COLO829 (cell line): Measurements from ENCODE around the gene MAP3K20.
"Not testable (repeated sequence)": the region's sequence is repeated elsewhere in the genome, so short reads cannot be mapped to it uniquely, and the experiment has no call there.

ENCODE experiments used
- DNase-seq: peaks from one replicate; pipeline ENCODE4 v3.0.0; 2012; ENCODE audit warnings: low spot score

Gene MAP3K20

DNA sequence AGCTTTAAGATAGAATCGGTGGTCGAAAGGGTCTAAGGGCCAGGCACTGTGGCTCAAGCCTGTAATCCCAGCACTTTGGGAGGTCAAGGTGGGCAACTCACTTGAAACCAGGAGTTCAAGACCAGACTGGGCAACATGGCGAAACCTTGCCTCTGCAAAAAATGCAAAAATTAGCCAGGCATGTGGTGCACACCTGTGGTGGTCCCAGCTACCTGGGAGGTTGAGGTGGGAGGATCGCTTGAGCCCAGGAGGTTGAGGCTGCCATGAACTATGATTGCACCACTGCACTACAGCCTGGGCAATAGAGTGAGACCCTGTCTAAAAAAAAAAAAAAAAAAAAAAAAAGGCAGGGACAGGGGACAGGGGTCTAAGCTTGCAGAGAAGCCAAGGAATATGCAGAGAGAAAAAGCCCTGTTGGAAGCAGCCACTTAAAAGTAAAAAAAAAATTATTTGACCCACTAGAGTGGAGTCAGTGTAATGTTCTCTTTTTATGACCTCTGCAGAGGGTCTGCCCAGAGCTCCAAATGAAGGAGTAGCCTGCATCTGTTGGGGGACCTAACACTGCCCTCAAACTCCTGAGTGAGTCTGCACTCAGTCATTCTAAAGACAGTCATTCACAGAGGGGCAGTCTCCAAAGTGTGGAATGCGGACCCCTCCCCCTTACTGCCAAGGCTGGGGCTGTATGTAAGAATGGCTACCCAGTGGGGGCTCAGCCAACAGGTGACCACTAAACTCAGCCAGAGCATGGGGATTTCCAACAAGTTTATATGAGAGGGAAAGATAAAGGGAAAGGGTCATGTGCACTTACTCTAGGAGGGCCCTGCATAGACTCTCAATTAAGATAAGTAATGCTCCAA lies 160.5 kb downstream of the MAP3K20 start:
- DNase-seq = no peak

DNA sequence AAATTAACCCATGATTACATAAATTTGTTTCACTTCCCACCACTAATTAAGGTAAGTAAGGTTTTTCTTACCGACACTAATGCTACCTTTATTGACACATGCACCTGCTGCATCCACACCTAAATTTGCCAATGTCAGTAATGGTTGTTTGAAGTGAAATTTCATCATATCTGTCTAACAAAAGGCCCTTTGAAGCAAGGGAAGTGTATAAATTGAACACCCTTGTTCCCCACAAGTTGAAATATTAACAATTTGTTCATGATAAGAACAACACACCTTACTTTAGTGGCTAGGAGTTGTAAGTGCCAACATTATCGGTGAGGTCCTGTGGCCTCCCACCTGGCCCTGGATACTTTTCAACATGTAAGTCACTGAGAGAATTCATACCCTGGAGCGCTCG lies 162.7 kb downstream of the MAP3K20 start:
- no peak for DNase-seq

DNA sequence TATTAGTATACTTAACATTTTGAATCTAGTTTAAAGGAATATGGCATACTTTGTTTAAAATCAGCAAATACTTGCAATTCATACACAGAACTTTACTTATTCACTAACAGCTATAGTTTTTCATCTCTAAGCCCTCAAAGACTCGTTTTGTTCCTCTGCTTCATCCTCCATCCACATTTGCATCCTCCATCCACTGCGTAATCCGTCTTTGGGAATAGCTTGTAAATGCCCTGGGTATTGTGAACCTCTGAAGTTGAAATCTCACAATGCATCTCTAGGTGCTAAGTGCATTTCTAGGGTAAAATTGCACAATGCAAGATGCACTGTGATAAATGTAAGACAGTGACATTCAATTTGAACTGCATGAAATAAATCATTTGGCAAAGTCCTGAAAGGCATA lies 163.2 kb downstream of the MAP3K20 start:
- DNase-seq = no peak

DNA sequence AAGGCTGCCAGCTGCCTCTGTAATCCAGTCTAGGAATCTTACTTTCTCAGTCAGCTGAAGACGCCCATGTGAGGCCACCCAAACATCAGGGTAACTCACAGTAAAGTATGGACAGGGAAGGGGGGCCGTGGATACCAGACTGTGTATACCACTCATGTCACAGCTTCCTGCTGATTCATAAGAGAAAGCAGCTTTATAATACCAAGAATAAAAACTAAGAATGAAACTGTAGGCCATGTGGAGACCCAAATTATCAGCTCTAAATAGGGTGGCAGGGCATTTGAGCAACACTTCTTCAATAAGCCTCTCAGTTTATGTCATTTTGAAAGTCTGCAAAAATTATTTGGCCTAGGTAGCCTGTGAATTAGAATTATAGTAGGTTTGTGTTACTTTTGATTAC lies 164.0 kb downstream of the MAP3K20 start:
- DNase-seq = no peak

DNA sequence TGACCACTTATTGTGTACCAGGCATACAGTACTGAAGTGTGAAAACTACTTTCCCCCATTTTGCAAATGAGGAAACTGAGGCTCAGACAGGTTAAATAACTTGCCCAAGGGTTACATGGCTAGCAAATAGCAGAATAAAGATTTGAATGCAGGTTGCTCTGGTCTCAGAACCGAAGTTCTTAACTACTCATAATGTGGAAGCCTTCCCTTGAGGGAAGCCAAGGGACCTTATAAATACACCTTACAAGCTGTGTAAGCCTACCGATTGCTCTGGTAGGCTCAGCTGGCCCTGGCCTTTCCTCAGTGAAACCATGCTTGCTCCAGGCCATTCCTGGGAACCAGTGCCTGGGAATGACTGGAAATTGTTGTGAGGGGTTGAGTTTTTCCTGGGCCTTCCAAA lies 164.4 kb downstream of the MAP3K20 start:
- no peak for DNase-seq

DNA sequence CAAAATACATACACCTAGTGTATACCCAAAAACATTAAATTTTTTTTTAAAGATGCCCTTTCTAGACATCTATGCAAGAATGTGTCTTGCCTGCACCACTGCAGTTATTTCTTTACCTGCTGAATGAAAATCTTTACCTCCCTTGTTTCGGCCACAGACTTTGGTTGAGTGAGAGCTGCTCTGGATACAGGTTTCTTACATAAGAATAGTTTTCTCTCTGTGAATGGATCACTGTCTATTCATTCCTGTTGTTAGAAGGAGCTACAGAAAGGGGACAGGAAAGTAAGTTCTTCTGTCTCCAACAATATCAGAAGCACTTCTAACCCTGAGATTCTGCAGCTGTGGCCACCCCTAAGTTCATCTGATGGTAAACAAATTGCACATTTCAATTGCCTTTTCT lies 166.0 kb downstream of the MAP3K20 start:
- DNase-seq = no peak

DNA sequence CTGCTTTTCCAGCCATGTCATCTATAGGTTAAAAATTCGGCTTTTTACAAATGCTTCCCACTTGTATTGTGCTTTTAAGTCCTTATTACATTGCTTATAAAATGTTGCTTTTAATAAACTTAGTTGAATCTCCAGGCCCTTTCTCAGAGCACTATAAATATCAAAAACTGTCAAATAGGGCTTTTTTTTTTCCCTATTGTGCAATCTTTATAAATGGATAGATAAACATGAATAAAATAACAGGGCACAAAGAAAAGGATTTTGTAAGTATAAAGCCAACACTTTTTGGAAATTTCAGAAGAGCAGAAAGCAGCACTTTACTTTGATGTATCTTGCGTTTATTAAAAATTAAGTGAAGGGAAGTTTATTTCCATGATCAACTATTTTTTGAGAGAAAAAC lies 171.5 kb downstream of the MAP3K20 start:
- DNase-seq = no peak

DNA sequence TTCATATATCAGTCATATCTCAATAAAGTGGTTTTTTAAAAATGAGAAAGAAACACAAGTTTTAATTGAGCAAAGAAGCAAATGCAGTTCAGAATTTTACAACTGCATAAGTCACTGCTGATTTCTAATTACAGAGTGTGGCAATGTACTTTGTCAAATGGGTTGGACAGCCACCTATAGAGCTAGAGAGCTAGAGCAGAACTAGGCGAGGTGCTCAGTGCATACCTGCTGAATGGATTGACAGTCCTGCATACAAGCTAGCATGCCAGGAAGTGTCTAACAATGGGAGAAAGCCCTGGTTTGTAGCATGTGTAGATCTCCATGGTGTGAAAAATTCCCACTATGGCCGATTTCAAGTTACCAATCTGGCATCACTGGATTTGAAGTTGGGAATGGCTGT lies 172.7 kb downstream of the MAP3K20 start:
- no peak for DNase-seq

DNA sequence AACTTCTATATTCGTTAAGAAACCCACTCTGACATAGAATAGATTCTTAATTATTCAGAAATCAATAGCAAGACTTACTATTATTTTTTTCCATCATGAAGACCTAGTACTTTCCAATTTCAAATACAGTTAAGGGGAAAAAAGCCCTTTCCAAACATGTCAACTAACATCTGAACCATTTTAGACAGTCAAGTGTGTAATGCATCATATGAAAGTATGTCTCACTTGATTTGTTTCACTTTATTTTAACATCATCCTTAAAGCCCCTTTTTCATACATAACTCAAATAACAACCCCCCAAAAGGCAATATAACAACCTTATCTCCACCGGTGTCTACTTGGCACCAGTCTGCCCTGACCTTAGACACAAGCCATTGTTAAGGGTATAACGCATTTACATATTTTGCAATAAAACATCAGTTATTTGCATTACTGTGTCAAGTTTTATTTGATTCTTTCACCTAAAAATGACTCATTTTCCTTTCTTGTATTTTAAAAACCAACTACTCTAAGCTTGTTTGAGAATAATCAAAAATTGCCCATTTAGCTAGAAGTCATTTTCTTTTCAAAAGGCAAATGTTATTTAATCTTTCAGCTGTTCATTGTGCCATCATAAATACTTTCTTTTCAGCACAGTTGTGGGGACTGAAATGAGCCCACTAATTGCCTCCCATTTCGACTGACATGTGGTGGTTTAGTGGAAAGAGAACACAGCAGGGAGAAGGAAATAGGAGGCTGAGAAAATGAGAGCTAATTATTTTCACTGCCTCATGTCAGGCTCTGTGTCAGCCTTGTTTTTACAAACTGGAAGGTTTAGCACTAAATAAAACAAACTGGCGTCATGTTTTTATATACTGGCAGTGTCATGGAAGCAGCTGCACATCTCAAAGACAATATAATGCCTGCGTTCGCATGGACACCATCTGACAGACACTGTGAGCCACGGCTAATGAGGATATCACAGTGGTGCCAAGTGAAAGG lies 174.3 kb downstream of the MAP3K20 start:
- no peak for DNase-seq

DNA sequence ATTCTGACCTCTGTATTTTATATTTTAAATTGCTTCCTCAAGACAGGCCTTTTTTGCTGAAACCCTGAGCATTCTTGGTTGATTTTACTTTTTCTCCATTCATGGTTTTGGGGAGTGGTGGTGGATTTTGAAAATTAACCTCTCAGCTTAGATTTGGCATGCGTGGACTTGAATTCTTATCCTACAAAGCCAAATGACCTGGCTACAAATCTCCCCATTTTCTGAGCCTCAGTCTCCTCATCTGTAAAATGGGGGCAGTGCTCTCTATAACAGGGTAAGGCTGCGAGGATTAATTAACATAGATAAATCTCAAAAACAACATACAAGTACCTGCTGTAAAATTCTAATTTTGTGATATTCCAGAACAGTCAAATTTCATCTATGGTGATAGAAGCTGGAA lies 175.6 kb downstream of the MAP3K20 start:
- no peak for DNase-seq

DNA sequence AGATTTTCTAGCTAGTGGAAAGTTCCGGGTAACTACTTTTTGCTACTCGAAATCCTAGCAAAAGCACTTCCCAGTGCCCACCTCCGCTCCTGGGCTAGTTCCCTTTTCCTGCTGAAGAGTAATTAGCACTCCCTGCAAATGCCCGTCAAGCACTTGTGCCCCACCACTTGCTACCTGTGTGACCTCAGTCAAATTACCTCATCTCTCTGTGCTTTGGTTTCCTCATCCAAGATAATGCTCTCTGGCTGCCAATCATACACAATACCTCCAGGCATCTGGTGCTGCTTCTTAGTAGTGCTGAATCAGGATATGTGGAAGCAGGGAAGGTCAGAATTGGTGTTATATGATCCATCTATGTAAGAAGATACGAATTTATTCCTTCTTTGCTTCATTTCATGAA lies 176.9 kb downstream of the MAP3K20 start:
- DNase-seq = no peak

DNA sequence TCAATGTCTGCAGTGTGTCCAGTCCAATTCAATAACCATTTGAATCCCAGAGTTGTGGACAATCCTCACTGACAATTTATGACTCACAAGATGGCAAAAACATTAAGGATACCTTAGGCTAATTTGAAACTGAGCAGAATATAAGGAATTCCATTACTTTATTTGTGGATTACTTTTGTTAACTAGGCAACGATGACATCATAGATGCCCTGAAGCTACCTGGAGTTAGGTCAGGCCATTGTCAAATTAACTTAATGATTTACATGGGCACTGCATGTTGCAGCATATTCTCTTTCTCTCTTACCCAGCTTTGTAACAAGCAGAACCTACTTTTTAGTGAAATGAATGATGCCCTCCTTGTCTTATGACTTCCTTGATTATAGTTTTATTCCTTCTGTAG lies 179.0 kb downstream of the MAP3K20 start:
- no peak for DNase-seq

DNA sequence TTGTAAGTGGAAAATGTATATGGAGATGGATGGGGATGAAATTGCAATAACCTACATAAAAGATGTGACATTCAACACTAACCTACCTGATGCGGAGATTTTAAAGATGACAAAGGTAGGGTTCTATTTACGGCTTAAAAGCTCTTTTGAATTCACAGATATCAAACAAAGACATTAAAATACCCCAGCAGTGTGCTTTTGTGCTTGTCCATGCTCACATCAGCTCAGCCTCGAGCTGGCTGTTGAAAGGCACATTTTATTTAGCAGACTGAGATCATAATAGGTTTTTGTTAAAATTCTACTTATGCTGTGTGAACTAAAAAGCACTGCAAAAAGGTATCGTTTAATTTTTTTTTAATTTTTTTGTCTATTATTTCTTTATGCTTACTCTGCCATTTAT lies 183.1 kb downstream of the MAP3K20 start:
- DNase-seq = no peak

DNA sequence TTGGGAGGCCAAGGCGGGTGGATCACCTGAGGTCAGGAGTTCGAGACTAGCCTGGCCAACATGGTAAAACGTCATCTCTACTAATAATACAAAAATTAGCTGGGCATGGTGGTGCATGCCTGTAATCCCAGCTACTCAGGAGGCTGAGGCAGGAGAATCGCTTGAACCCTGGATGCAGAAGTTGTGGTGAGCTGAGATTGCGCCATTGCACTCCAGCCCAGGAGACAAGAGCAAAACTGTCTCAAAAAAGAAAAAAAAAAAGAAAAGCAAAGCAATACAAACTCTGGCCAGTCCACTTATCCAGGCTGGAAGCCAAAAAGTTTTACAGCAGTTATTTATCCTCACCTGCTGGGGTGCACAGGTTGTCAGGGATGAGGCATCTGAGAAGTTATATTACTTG lies 186.7 kb downstream of the MAP3K20 start:
- not testable (repeated sequence) for DNase-seq

DNA sequence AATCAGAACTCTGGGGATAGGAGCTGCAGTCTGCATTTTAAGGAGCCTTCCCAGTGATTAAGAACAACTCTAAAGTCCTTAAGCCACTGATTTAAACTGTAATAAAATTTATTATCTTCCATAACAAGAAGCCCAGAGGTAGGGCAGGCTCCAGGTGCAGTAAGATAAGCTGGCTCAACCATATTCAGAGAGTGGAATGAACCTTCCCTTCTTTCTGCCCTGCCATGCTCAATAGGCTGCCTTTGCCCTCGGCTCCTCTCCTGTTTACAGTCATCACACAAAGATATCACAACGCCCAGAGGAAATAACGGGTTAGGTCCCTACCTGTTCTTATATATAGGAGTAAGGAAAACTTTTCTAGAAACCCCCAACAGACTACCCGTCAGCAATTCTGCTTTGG lies 188.5 kb downstream of the MAP3K20 start:
- no peak for DNase-seq

DNA sequence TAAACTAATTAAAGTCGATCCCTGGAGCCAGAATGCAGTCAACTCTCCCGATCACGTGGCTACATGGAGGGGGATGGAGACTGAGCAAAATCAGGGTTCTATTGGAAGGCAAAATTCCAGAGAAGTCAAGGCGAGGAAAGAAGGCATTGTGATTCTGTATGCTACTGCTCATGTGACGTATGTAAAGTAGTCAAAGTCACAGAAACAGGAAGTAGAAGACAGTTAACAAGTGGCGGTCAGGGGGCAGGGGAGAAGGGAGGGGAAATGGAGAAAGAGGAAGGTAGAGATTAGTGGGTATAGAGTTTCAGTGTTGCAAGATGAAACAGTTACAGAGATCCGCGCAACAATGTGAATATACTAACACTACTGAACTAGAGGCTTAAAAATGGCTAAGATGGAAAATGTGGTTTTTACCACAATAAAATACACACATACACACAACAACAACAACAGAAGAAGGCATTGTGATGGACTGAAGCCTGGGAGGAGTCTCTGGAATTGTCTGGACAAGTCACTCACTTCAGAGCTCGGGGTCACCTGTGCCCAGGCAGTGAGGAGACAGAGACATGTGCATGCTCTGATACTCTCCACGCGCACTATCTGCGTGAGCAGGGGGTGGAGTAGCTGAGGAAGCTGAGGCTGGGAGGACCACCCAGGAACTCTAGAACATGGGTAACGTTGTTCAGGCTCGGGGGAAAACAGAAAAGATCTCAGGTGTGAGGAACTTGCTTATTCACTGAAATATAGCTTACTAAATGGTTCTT lies 189.1 kb downstream of the MAP3K20 start:
- DNase-seq = no peak

DNA sequence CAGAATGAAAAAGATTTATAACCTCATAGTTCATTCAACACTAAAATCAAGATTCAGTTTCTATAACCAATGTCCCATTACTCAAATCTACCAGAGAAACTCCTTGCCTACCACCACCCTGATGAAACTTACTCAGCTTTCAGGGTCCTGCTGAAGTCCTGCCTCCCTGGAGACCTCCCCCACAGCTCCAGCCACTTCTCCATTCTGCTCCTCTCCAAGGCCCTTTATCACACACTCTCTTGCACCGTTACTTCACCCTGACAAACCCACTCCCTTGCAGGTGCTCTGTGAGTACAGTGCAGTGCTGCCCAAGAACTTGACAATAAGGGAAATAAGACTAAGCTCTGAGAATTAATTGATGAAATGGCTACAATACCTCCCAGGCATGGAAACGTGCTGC lies 195.5 kb downstream of the MAP3K20 start:
- DNase-seq = no peak

DNA sequence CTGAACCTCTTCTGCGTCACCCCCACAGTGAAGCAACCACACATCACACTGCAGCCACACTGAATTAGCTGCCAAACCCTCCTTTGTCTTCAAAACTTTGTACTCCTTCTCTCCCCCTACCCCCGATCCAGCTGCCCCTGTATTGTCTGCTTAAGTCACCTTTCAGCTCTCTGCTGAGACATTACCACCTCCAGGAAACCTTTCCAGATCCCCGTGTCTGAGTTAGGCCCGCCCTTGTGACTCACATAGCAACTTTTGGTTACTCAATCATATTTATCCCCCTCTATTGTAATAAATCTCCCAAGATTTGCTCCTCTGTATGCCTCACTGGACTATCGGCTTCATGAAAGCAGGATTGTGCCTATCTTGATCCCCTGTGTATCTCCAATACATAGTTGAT lies 196.2 kb downstream of the MAP3K20 start:
- no peak for DNase-seq

DNA sequence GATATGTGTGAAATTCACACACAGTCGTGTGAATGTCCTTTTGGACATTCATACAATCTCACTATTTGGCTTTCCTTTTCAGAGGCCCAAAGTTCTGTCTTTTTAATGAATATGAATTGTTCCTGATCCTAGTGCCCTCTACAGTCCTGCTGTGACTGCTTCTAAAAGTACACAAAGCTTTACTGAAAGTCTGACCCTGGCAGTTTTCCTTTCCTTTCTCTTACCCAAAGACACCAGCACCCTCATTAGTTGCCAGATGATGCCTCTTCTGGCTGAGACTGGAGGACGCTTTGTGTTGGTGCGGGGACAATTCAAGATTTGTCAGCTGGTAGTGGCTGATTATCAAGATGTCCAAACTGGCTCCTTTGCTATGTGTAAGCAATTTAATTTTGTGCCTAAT lies 197.2 kb downstream of the MAP3K20 start:
- no peak for DNase-seq

DNA sequence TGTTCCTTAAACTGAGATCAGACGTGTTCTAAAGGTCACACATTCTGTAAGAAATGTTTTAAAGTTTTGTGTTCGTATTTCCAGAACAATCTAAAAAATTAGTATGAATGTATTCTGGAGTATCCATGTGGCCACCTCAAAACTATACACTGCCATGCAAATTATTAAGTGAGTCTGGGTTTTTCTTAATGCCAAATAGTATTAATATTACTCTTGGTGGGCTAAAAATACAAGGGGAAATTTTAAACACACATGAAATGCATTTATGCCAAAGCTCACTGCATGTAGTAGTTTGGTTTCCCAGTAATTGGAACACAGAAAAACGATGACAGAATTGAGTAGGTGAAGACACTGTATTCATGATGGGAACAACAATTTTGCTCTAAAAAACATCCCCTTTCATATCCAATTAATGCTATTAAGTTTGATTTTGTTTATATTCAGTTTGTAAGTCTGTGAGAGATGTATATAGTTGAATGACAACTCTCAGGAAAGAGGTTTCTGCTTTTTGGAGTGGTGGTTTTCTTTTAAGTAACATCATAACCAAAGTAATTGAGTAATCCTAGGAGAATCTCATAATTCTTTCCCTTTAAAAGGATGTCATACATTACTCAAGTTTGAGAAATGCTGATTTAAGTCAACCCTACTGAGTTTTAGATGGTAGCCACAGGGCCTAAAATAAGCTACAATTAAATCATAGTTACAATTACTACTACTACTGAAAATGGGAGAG lies 203.3 kb downstream of the MAP3K20 start:
- no peak for DNase-seq

DNA sequence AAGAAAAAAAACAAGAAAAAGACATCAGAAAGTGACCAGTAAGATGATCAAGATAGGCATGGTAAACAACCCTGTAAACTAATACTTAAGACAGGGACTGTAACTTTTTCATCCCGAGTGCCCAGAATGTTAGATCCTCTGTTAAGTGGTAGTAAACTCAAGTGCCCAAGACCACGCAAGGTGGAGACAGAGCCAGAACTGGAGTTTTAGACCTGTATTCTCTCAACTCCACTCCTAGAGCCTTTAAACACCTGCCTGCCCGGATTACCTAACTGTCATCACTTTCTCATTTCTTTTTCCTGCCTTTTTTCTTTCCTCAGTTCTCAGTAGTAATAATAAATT lies 203.9 kb downstream of the MAP3K20 start:
- DNase-seq = no peak

DNA sequence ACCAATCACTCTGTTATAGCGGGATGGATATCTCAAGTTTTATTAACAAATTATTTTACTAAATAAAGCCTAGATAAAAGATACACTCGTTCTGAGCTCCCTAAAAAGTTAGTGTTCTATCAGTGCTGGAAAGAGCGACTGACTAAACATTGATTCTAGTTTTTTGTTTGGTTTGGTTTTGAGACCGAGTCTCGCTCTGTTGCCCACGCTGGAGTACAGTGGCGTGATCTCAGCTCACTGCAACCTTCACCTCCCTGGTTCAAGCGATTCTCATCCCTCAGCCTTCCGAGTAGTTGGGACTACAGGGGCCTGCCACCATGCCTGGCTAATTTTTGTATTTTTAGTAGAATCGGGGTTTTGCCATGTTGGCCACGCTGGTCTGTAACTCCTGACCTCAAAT lies 205.2 kb downstream of the MAP3K20 start:
- no peak for DNase-seq
